CD1c-positive myeloid dendritic cell (primary cell): ENCODE measurements around the gene NUDT1.

ENCODE experiments used
- DNase-seq: peaks from one replicate; pipeline ENCODE4 v3.0.0-alpha.2; 2016; ENCODE audit errors: extremely low spot score

The NUDT1 gene

GRCh38 chr7:2248984-2249694, 7.1 kb downstream of the NUDT1 start:
- DNase-seq, result peak; percentile 68

- no peak for DNase-seq
Measured at GRCh38 chr7:2249744-2250323, 7.8 kb downstream of the NUDT1 start.

GRCh38 chr7:2251381-2251780, 9.4 kb downstream of the NUDT1 start:
- DNase-seq, result no peak

- peak; percentile 62 for DNase-seq
Measured at GRCh38 chr7:2251841-2252771, 10.1 kb downstream of the NUDT1 start.

GRCh38 chr7:2253021-2253420, 11.0 kb downstream of the NUDT1 start:
- no peak for DNase-seq

GRCh38 chr7:2253525-2254244, 11.7 kb downstream of the NUDT1 start:
- DNase-seq, result no peak

GRCh38 chr7:2254429-2255144, 12.6 kb downstream of the NUDT1 start:
- DNase-seq, result no peak

- no peak for DNase-seq
Measured at GRCh38 chr7:2255145-2256139, 13.4 kb downstream of the NUDT1 start.

GRCh38 chr7:2256306-2257045, 14.4 kb downstream of the NUDT1 start:
- DNase-seq, result no peak

- no peak for DNase-seq
Measured at GRCh38 chr7:2257046-2257551, 15.1 kb downstream of the NUDT1 start.

- DNase-seq, result no peak
Measured at GRCh38 chr7:2257651-2258050, 15.6 kb downstream of the NUDT1 start.

GRCh38 chr7:2258661-2259365, 16.8 kb downstream of the NUDT1 start:
- no peak for DNase-seq

GRCh38 chr7:2259480-2259879, 17.5 kb downstream of the NUDT1 start:
- DNase-seq, result no peak

GRCh38 chr7:2260820-2261219, 18.8 kb downstream of the NUDT1 start:
- DNase-seq, result no peak

- peak; percentile 88 for DNase-seq
Measured at GRCh38 chr7:2261611-2262010, 19.6 kb downstream of the NUDT1 start.

- no peak for DNase-seq
Measured at GRCh38 chr7:2263176-2263575, 21.1 kb downstream of the NUDT1 start.

- no peak for DNase-seq
Measured at GRCh38 chr7:2264158-2264557, 22.1 kb downstream of the NUDT1 start.

- DNase-seq, result no peak
Measured at GRCh38 chr7:2266911-2267310, 24.9 kb downstream of the NUDT1 start.
